Measurements from ENCODE around the gene RAC2.
"Not testable (repeated sequence)": the region's sequence is repeated elsewhere in the genome, so short reads cannot be mapped to it uniquely, and the experiment has no call there.

RAC2 gene

GRCh38 chr22:37207981-37208380, 36.1 kb downstream of the RAC2 start:
- in situ Hi-C loops (cut with HindIII; ENCODE audit: low sequenced_read_pairs) = no loop called here

- in situ Hi-C loops (cut with HindIII; ENCODE audit: low sequenced_read_pairs) = no loop called here
Measured at GRCh38 chr22:37206841-37207821, 36.9 kb downstream of the RAC2 start.

- in situ Hi-C loops (cut with HindIII; ENCODE audit: low sequenced_read_pairs) = no loop called here
Measured at GRCh38 chr22:37206118-37206840, 37.8 kb downstream of the RAC2 start.

GRCh38 chr22:37205046-37205445, 39.0 kb downstream of the RAC2 start:
- in situ Hi-C loops (cut with HindIII; ENCODE audit: low sequenced_read_pairs) = no loop called here

GRCh38 chr22:37204045-37204655, 39.9 kb downstream of the RAC2 start:
- in situ Hi-C loops (cut with HindIII; ENCODE audit: low sequenced_read_pairs) = no loop called here

- in situ Hi-C loops (cut with HindIII; ENCODE audit: low sequenced_read_pairs) = no loop called here
Measured at GRCh38 chr22:37203354-37204044, 40.6 kb downstream of the RAC2 start.

- in situ Hi-C loops (cut with HindIII; ENCODE audit: low sequenced_read_pairs) = no loop called here
Measured at GRCh38 chr22:37202716-37203115, 41.4 kb downstream of the RAC2 start.

- in situ Hi-C loops (cut with HindIII; ENCODE audit: low sequenced_read_pairs) = no loop called here
Measured at GRCh38 chr22:37202001-37202555, 42.0 kb downstream of the RAC2 start.

GRCh38 chr22:37201443-37201820, 42.6 kb downstream of the RAC2 start:
- in situ Hi-C loops (cut with HindIII; ENCODE audit: low sequenced_read_pairs) = not testable (repeated sequence)

- in situ Hi-C loops (cut with HindIII; ENCODE audit: low sequenced_read_pairs) = no loop called here
Measured at GRCh38 chr22:37199760-37200108, 44.3 kb downstream of the RAC2 start.

GRCh38 chr22:37199103-37199759, 44.8 kb downstream of the RAC2 start:
- in situ Hi-C loops (cut with HindIII; ENCODE audit: low sequenced_read_pairs) = no loop called here

GRCh38 chr22:37198258-37199102, 45.6 kb downstream of the RAC2 start:
- in situ Hi-C loops (cut with HindIII; ENCODE audit: low sequenced_read_pairs) = no loop called here

- in situ Hi-C loops (cut with HindIII; ENCODE audit: low sequenced_read_pairs) = no loop called here
Measured at GRCh38 chr22:37197451-37198257, 46.4 kb downstream of the RAC2 start.

GRCh38 chr22:37196539-37197450, 47.3 kb downstream of the RAC2 start:
- in situ Hi-C loops (cut with HindIII; ENCODE audit: low sequenced_read_pairs) = no loop called here

GRCh38 chr22:37195921-37196320, 48.1 kb downstream of the RAC2 start:
- in situ Hi-C loops (cut with HindIII; ENCODE audit: low sequenced_read_pairs) = no loop called here

- in situ Hi-C loops (cut with HindIII; ENCODE audit: low sequenced_read_pairs) = no loop called here
Measured at GRCh38 chr22:37194750-37195149, 49.3 kb downstream of the RAC2 start.

- in situ Hi-C loops (cut with HindIII; ENCODE audit: low sequenced_read_pairs) = no loop called here
Measured at GRCh38 chr22:37193629-37194191, 50.4 kb downstream of the RAC2 start.

All from DLD1 (cell line).